Panc1 (cell line): ENCODE data around the gene PGAM1. TPM values are rescaled to one million over a fixed set of nuclear protein-coding genes. Genes with fewer than 3 reads are reported as not detected.

Source experiments
- ATAC-seq: fragments of 200-7000 bp; cut with Tn5 transposase; 2 replicates; pipeline ENCODE4 v1.9.1; 2020; ENCODE audit warnings: mild to moderate bottlenecking, moderate library complexity
- BruUV-seq: library from RNA; stranded (reverse); fragments of 400-500 nt; replicated peaks from 2 replicates; lab custom pipeline; 2021; lab: Mats Ljungman, UMichigan
- CTCF ChIA-PET: fragments of 300-600 bp; sonication (Branson Sonifier 250); formaldehyde crosslinking; loops from one replicate; lab custom pipeline; 2022; ENCODE audit warnings: antibody characterized with exemption; lab: Charles Lee
- POLR2A ChIA-PET: fragments of 300-600 bp; sonication (Branson Sonifier 250); formaldehyde crosslinking; loops from one replicate; lab custom pipeline; 2022; ENCODE audit warnings: antibody characterized with exemption; lab: Charles Lee
- DNase-seq: peaks from one replicate; pipeline ENCODE4 v3.0.0-alpha.2; 2010; ENCODE audit warnings: low read depth, low spot score
- H3K27ac ChIP-seq: 2 replicates; pipeline ENCODE4 v1.5.1; 2011; ENCODE audit warnings: mild to moderate bottlenecking, low read length, inconsistent platforms
- H3K27me3 ChIP-seq: fragments of 200-500 bp; sonication (Bioruptor generic); 2 replicates; pipeline ENCODE4 v1.6.0; 2014; ENCODE audit warnings: low read length, inconsistent platforms; ENCODE audit not compliant: control insufficient read depth, insufficient read depth
- H3K36me3 ChIP-seq: fragments of 200-500 bp; sonication (Bioruptor generic); 2 replicates; pipeline ENCODE4 v1.5.1; 2014; ENCODE audit warnings: inconsistent platforms, mild to moderate bottlenecking, low read length, moderate library complexity; ENCODE audit not compliant: control insufficient read depth, insufficient read depth
- H3K4me1 ChIP-seq: 2 replicates; pipeline ENCODE4 v1.5.1; 2011; ENCODE audit warnings: inconsistent platforms, mild to moderate bottlenecking, low read length, moderate library complexity; ENCODE audit not compliant: control insufficient read depth, insufficient read depth
- H3K4me3 ChIP-seq, 2 experiments: 2 replicates each; pipeline ENCODE4 v1.5.1; 2011 to 2012; ENCODE audit warnings: low read depth in 2 of 2, low read length in 2 of 2, mild to moderate bottlenecking in 2 of 2, inconsistent platforms in 1 of 2, moderate library complexity in 1 of 2
- H3K9me3 ChIP-seq: fragments of 200-500 bp; sonication (Bioruptor generic); 2 replicates; pipeline ENCODE4 v1.5.1; 2014; ENCODE audit warnings: low read depth, mild to moderate bottlenecking, inconsistent platforms, low read length, moderate library complexity; ENCODE audit not compliant: control insufficient read depth, insufficient read depth
- POLR2AphosphoS5 ChIP-seq: IDR thresholded peaks from 2 replicates; pipeline ENCODE4 v1.6.1; 2012; ENCODE audit warnings: mild to moderate bottlenecking, low read depth, low read length, moderate library complexity
- SIN3A ChIP-seq: IDR thresholded peaks from 2 replicates; pipeline ENCODE4 v1.6.1; 2012; ENCODE audit warnings: low read depth, mild to moderate bottlenecking, low read length, moderate library complexity, borderline replicate concordance; ENCODE audit not compliant: insufficient read depth
- TCF7L2 ChIP-seq: IDR thresholded peaks from 2 replicates; pipeline ENCODE4 v1.6.1; 2011; ENCODE audit warnings: mild to moderate bottlenecking, low read depth, low read length, inconsistent platforms
- in situ Hi-C: cut with HindIII; loops from 2 replicates; pipeline ENCODE4 v1.10.0; 2016; ENCODE audit warnings: low sequenced_read_pairs, low pct_unique_long_range_greater_than_20kb
- intact Hi-C: fragments of 100-400 bp; cut with micrococcal nuclease; formaldehyde crosslinking; loops from one replicate; pipeline ENCODE4 v1.10.0; 2022; ENCODE audit not compliant: unreplicated experiment
- total RNA-seq: library from RNA; stranded (reverse); gene quantifications from one replicate; pipeline ENCODE4 v1.2.1, GENCODE V29; 2021; ENCODE audit not compliant: unreplicated experiment
- TF ChIP-seq, protein P1 (sequence below), 2 experiments: IDR thresholded peaks; 2 replicates each; pipeline ENCODE4 v1.6.1; 2011 to 2012; ENCODE audit warnings: low read depth in 2 of 2, control low read depth in 1 of 2, low read length in 1 of 2, mild to moderate bottlenecking in 1 of 2, moderate library complexity in 1 of 2; ENCODE audit not compliant: insufficient read depth in 1 of 2
- TF ChIP-seq, protein P2 (sequence below): fragments of 450-650 bp; IDR thresholded peaks from 2 replicates; pipeline ENCODE4 v1.5.1; 2017; ENCODE audit warnings: mild to moderate bottlenecking

PGAM1 gene
- total RNA-seq, 1 experiment from 2014 or later = 726 TPM

- Histone ChIP-seq H3K36me3 (peaks cover 5% of the 10 kb centered on the region; the same call in 1 of the 2 replicates), H3K9me3 (no peaks in the 10 kb centered on the region), H3K27me3 (no peaks in the 10 kb centered on the region), H3K4me3 (no peak overlapping the region), H3K27ac (no peak overlapping the region), H3K4me1 (peaks cover 7% of the 10 kb centered on the region)
- in situ Hi-C loops (no loop called here), intact Hi-C loops (no loop called here)
- ATAC-seq (no peak), DNase-seq (no peak)
- BruUV-seq = no TSS peak
- ChIA-PET CTCF (interaction anchor here (0.5 kb wide), 1 partner anchor 221 kb away, joined by 3 read pairs; no protein-coding TSS in a partner anchor), POLR2A (no interaction called here)
- TF ChIP-seq POLR2AphosphoS5 (no peak), SIN3A (no peak), TCF7L2 (no peak)
- TF ChIP-seq, protein P1, sequence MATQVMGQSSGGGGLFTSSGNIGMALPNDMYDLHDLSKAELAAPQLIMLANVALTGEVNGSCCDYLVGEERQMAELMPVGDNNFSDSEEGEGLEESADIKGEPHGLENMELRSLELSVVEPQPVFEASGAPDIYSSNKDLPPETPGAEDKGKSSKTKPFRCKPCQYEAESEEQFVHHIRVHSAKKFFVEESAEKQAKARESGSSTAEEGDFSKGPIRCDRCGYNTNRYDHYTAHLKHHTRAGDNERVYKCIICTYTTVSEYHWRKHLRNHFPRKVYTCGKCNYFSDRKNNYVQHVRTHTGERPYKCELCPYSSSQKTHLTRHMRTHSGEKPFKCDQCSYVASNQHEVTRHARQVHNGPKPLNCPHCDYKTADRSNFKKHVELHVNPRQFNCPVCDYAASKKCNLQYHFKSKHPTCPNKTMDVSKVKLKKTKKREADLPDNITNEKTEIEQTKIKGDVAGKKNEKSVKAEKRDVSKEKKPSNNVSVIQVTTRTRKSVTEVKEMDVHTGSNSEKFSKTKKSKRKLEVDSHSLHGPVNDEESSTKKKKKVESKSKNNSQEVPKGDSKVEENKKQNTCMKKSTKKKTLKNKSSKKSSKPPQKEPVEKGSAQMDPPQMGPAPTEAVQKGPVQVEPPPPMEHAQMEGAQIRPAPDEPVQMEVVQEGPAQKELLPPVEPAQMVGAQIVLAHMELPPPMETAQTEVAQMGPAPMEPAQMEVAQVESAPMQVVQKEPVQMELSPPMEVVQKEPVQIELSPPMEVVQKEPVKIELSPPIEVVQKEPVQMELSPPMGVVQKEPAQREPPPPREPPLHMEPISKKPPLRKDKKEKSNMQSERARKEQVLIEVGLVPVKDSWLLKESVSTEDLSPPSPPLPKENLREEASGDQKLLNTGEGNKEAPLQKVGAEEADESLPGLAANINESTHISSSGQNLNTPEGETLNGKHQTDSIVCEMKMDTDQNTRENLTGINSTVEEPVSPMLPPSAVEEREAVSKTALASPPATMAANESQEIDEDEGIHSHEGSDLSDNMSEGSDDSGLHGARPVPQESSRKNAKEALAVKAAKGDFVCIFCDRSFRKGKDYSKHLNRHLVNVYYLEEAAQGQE (IDR thresholded peaks at IDR 0.05; ENCODE audit: insufficient read depth in 1 of 2, low read depth in 2 of 2, low read length in 1 of 2) = no peak
- TF ChIP-seq, protein P2, sequence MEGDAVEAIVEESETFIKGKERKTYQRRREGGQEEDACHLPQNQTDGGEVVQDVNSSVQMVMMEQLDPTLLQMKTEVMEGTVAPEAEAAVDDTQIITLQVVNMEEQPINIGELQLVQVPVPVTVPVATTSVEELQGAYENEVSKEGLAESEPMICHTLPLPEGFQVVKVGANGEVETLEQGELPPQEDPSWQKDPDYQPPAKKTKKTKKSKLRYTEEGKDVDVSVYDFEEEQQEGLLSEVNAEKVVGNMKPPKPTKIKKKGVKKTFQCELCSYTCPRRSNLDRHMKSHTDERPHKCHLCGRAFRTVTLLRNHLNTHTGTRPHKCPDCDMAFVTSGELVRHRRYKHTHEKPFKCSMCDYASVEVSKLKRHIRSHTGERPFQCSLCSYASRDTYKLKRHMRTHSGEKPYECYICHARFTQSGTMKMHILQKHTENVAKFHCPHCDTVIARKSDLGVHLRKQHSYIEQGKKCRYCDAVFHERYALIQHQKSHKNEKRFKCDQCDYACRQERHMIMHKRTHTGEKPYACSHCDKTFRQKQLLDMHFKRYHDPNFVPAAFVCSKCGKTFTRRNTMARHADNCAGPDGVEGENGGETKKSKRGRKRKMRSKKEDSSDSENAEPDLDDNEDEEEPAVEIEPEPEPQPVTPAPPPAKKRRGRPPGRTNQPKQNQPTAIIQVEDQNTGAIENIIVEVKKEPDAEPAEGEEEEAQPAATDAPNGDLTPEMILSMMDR = no peak
These were observed 26.4 kb downstream of the PGAM1 start for GRCh38 chr10:97452352-97452751.

DNA sequence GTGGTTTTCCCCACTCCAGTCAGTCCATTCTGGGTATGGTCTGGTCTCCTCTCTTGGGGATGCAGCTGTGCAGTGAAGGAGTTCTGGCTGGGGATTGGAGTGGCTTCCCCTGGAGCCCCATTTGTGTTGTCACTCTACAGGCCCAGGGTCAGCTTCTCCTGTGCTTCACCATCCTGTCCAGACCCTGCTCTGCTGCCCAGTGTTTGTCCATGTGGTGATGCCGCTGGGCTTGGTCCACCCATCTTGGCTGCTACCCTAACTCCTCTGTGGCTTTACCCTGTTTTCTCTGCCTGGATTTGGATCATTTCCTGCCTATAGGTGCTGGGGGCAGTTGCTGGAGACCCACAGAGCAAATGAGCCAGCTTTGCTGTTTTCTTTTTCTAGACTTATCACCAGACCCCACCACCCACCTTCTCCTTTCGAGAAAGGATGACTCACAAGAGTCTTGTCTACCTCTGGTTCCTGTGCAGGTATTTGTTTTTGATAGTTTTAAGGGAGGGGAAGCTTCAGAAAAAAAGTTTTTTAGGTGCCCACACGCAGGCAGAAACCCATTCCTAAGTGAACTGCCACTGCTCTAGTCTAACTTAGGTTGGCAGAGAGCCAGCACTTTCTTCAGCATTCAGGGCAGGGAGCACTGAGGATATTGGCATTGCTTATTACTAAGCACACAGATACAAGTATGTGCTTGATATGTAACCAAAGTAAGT is 28.5 kb downstream of the PGAM1 start:
- Histone ChIP-seq H3K27me3 (no peaks in the 10 kb centered on the region), H3K4me3 (no peak overlapping the region), H3K36me3 (peaks cover 19% of the 10 kb centered on the region), H3K9me3 (no peaks in the 10 kb centered on the region), H3K4me1 (no peaks in the 10 kb centered on the region), H3K27ac (no peak overlapping the region)
- intact Hi-C loops (no loop called here), in situ Hi-C loops (no loop called here)
- TF ChIP-seq TCF7L2 (no peak), SIN3A (no peak), POLR2AphosphoS5 (no peak; the same call in 1 of the 2 replicates)
- TF ChIP-seq, protein P1 (IDR thresholded peaks at IDR 0.05; ENCODE audit: insufficient read depth in 1 of 2, low read depth in 2 of 2, low read length in 1 of 2) = no peak
- TF ChIP-seq, protein P2 = no peak
- DNase-seq = no peak
- BruUV-seq = TSS peak; percentile 13
- ChIA-PET CTCF (no interaction called here), POLR2A (no interaction called here)
- ATAC-seq = peak; percentile 9; the same call in 1 of the 2 replicates
